ENCODE results near the gene SP6. TPM values are rescaled to one million over a fixed set of nuclear protein-coding genes. Genes with fewer than 3 reads are reported as not detected.

The SP6 gene
- total RNA-seq (under 1 TPM; 0.20 to 0.21 TPM), total RNA-seq (0 to 0.83 reads per million in 2 donors)

DNA sequence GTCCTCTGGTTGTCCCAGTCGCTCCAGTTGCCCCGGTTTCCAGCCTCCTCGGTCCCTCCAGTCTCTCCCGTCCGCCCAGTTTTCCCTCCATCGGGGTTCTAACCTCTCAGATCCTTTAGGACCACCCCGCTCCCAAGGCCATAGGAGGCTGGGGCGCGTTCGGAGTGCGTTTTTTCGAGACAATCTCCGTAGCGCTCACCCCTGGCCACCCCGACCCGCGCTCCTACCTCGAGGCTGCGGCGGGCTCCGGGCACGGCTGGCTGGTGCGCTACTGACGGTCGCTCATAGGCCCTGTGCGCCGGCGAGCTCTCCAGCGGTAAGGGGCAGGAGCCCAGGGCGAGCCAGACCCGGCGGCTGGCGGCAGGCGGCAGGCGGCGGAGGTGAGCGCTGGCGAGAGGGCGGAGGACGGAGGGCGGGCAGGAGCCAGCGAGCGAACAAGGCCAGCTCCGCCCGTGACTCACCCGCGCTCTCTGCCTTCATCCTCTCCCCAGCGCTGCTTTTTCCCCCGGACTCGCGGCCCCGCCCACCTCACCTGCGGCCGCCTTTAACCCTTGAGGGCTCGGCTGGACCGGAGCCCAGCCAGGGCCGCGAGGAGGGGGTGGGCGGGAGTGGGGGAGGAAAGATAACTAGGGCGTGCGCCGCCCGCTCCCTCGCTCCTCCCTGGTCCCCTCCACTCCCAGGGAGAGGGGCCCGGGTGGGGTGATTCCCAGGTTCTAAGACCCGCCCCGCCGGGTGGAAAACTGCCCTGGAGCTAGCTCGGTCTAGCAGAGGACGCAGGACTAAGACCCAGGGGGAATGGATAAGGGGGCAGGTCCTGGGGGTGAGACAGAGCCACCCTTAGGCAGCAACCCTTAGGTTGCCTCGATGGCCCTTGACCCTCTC lies at the start of gene SP6:
TSS of gene SP6 (minus strand) at position 472 of the 882 bp plus-strand sequence. CDS start 2,734 bp downstream, outside the sequence.
- Mint-ChIP-seq H3K4me3 (peak within 1 kb of the TSS; percentile 84), H3K4me1 (peaks cover 32% of the 10 kb centered on the region), H3K27ac (no peak within 1 kb of the TSS)

DNA sequence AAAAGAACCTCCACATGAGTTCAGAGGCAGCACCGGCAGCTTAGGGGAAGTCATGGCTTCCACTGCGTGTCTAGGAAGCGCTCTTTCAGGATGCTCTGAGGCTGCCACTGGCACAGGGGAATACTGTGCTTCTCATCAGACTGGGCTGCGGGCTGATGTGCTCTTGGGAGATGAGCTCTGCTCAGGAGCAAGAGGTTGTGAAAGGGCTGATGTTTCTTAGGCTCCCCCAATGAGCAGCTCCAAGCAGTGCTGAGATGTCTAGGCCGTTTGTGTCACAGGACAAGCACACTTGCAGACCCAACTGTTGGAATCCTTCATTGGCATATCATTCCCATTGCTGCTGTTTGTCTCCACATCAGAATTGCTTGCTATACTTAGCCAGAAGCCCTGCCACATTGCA lies 48.7 kb upstream of the SP6 start:
- ATAC-seq (no peak), DNase-seq (no peak)
- no peaks in the 10 kb centered on the region for H3K27me3 Mint-ChIP-seq
- peaks cover 12% of the 10 kb centered on the region for H3K36me3 Mint-ChIP-seq (ENCODE audit: low read depth)
- no peaks in the 10 kb centered on the region for H3K9me3 ChIP-seq (ENCODE audit: control insufficient read depth, low read length, poor library complexity, severe bottlenecking)
- peaks cover 37% of the 10 kb centered on the region for H3K4me1 Mint-ChIP-seq
- no peak overlapping the region for H3K4me3 Mint-ChIP-seq
- no peak overlapping the region for H3K27ac Mint-ChIP-seq

More for the DNA sequence above, at the start of gene SP6:
- Mint-ChIP-seq H3K27me3 (peaks cover 81% of the 10 kb centered on the region), H3K36me3 (ENCODE audit: low read depth) (peaks cover 3% of the 10 kb centered on the region)
- peak; percentile 84 for ATAC-seq
- DNase-seq, result peak; percentile 31 to 41 (median 41)
- H3K9me3 ChIP-seq (ENCODE audit: control insufficient read depth, low read length, poor library complexity, severe bottlenecking), result no peaks in the 10 kb centered on the region

DNA sequence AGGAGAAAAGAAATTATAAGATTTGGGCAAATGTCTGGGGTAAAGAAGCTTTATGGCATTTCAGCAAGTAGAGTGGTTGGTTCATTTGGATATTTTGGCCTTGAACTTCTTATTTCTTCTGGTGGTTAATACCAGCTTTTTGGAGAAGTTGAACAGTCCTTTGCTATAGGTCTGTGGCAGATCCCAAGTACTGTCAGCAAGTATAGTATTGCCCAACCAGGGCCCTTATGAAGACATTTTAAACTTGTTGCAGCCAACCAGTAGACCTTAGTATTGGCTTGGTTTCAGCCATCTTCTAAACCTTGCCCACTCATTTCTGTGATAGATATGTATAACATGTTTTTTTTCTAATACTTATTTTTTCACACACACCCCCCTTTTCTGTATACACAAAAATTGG lies 47.3 kb upstream of the SP6 start:
- H3K27me3 Mint-ChIP-seq, result no peaks in the 10 kb centered on the region
- no peaks in the 10 kb centered on the region for H3K9me3 ChIP-seq (ENCODE audit: control insufficient read depth, low read length, poor library complexity, severe bottlenecking)
- no peak overlapping the region for H3K4me3 Mint-ChIP-seq
- H3K36me3 Mint-ChIP-seq (ENCODE audit: low read depth), result peaks cover 8% of the 10 kb centered on the region
- no peak for ATAC-seq
- no peak overlapping the region for H3K27ac Mint-ChIP-seq
- DNase-seq, result no peak
- H3K4me1 Mint-ChIP-seq, result peaks cover 42% of the 10 kb centered on the region

DNA sequence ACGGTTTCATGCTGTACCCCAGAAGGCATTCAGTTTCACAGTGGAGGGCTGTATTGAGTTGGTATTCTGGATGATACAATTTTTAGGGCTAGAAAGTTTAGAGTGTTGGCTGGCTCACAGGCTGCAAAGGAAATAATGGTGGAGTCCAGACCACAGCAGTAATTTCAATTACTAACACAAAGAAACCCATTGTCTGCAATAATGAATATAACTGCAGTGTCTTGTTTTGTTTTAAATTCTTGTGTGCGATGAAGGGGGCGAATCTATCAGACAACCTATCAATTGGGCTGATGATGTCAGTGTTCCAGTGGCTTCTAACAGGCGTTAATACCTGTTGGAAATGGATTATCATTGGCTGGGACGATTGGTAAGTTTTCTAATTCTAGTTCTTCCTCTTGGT lies 46.6 kb upstream of the SP6 start:
- Mint-ChIP-seq H3K4me3 (peak overlapping the region; percentile 92), H3K36me3 (ENCODE audit: low read depth) (peaks cover 6% of the 10 kb centered on the region), H3K4me1 (peaks cover 39% of the 10 kb centered on the region), H3K27ac (peak overlapping the region; percentile 98), H3K27me3 (no peaks in the 10 kb centered on the region)
- H3K9me3 ChIP-seq (ENCODE audit: control insufficient read depth, low read length, poor library complexity, severe bottlenecking), result no peaks in the 10 kb centered on the region
- DNase-seq, result no peak
- ATAC-seq, result no peak

DNA sequence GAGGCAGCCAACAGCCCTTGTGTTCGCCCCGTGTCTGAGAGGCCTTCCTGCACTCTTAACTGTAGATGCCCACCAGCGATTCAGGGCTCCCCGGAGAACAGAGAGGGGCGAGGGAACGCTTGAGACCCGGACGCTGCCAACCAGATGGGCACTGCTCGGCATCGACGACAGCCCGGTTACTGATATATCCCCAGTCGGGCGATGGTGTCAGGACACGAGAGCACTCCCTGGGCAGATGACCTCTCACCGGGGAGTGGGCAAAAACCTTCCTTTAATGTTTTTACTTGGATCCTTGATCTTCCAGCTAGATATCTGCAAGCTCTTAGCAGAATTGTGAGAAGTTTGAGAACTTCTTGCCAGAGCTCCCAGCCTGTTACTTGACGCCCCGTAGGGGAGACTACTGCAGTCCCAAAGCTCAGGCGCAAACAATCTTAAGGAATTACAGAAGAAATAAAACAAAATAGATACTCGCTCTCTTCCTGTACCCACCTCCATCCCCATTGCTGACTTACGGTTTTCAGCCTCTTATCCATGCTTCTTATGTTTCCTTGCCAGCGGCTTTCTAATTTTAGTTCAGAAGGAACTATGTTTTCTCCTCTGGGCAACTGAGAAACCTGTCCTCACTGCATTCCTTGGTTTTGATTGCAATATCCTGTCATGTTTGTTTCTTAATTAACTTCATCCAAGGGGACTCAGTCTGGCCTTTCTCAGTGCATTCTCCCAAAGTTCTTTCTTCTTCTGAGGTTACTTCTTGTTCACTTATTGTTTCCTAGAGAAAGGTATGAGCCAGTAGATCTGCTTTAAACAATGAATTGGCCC lies 45.9 kb upstream of the SP6 start:
- H3K36me3 Mint-ChIP-seq (ENCODE audit: low read depth), result peaks cover 2% of the 10 kb centered on the region
- peak overlapping the region; percentile 92 for H3K4me3 Mint-ChIP-seq
- no peaks in the 10 kb centered on the region for H3K9me3 ChIP-seq (ENCODE audit: control insufficient read depth, low read length, poor library complexity, severe bottlenecking)
- peak overlapping the region; percentile 98 for H3K27ac Mint-ChIP-seq
- no peak for DNase-seq
- peaks cover 32% of the 10 kb centered on the region for H3K4me1 Mint-ChIP-seq
- no peaks in the 10 kb centered on the region for H3K27me3 Mint-ChIP-seq
- ATAC-seq, result no peak

DNA sequence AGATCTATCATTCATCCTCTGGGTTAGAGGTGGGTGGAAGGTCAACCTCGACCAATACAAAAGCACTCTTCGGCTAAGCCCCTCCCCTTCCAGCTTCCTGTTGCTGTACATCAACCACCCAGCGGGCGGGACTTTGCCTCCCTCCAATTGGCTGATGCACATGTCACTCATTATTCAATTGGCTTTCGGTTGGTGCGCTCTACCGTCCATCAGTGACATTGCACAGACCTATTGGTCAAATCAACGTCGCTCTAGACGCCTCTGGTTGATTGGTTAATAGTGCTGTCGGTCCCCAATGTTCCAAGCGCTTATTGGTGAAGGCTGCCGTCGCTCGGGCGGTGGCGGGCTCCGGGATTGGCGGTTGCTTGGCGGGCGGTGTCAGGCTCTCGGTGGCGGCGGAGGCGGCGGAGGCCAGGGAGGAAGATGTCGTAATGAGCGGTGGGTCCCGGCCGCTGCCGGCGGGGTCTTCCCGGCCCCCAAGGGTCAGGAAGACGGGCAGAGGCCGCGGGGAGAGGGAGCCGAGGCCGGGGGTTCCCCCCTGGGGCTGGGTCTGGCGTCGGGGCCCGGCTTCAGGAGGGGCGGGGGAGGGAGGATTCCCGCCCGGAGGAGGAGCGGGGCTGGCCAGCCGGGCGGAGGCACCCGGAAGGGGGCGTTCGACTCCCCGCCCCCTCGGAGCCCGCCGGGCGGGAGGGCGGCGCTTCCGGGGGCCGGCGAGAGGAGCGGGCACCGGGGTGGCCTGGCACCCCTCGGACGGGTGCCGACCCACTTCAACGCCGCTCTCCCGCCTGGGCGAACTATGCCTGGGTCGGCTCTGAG lies 45.1 kb upstream of the SP6 start, which contains the start of gene SP2:
TSS of gene SP2 (plus strand) at position 381 of the 816 bp plus-strand sequence. CDS start at position 432, 51 bp downstream.
- H3K36me3 Mint-ChIP-seq (ENCODE audit: low read depth), result peaks cover 2% of the 10 kb centered on the region
- no peaks in the 10 kb centered on the region for H3K27me3 Mint-ChIP-seq
- ATAC-seq (peak; percentile 89), DNase-seq (peak; percentile 94 to 99 (median 98))
- peak within 1 kb of the TSS; percentile 98 for H3K27ac Mint-ChIP-seq
- H3K4me3 Mint-ChIP-seq, result peak within 1 kb of the TSS; percentile 99
- H3K4me1 Mint-ChIP-seq, result peaks cover 36% of the 10 kb centered on the region
- H3K9me3 ChIP-seq (ENCODE audit: control insufficient read depth, low read length, poor library complexity, severe bottlenecking), result no peaks in the 10 kb centered on the region

DNA sequence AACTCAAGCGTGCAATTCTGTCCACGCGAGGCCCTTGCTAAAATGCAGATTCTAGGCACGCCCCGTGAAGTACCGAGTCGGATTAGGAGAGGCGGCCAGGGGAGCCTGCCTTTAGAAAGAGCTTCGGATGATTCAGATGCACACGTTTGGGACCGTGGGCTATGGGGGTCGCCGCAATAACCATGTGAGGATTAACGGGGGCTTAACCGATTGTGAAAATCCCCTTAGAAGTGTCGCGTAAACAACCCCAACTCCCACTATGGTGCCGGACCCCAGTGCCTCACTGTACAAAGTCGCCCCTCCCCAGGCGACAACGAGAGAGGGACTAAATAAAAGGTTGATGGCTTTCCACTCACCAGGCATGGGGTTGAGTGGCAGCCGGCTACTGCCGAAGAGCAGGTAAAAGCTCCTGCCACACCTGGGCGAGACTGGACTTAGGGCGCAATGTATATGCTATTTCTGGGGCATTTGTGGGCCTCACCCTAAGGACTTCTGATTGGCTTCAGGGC lies 44.4 kb upstream of the SP6 start:
- Mint-ChIP-seq H3K36me3 (ENCODE audit: low read depth) (peaks cover 2% of the 10 kb centered on the region), H3K4me3 (peak overlapping the region; percentile 99), H3K27me3 (no peaks in the 10 kb centered on the region), H3K27ac (peak overlapping the region; percentile 98), H3K4me1 (peaks cover 36% of the 10 kb centered on the region)
- ATAC-seq (no peak), DNase-seq (no peak)
- no peaks in the 10 kb centered on the region for H3K9me3 ChIP-seq (ENCODE audit: control insufficient read depth, low read length, poor library complexity, severe bottlenecking)

DNA sequence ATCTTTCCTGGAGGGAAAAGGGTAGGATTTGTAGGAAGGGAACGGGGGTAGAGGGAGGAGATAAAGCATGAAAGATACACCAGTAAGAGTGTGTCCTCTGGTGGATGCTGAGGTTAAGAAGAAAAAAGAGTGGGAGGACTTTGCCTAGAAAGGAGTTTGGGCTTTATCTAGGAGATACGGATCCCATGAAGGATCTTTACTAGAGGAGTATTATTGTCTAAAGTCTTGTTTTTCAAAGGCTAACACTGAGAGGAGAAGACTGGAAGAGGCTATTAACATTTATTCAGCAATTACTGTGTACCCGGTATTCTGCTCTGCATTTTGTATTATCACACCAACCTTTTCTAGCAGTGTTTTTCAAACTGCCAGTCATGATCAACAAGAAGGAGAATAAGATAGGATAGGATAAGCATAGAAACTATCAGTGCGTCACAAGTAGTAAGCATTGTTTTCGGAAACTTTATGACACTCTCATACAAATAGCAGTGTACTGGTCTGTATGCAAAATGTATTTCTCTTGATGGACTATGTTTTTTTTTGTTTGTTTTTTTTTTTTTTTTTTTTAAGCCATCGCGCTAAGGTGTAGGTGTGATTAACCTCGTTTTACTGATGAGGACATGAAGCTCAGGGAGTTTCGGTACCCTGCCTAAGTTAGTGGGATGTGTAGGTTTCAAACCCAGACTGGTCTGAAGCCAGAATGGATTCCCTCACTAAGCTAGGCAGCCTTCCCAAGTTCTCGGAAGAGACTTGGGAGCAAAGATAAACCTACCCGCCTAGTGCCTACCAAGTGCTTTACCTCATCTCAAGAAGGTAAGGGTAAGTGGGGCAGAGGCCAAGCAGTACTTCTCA lies 43.8 kb upstream of the SP6 start:
- Mint-ChIP-seq H3K27ac (peak overlapping the region; percentile 98), H3K27me3 (no peaks in the 10 kb centered on the region), H3K4me3 (peak overlapping the region; percentile 99), H3K4me1 (peaks cover 37% of the 10 kb centered on the region), H3K36me3 (ENCODE audit: low read depth) (peaks cover 2% of the 10 kb centered on the region)
- ATAC-seq, result no peak
- no peak for DNase-seq
- no peaks in the 10 kb centered on the region for H3K9me3 ChIP-seq (ENCODE audit: control insufficient read depth, low read length, poor library complexity, severe bottlenecking)

DNA sequence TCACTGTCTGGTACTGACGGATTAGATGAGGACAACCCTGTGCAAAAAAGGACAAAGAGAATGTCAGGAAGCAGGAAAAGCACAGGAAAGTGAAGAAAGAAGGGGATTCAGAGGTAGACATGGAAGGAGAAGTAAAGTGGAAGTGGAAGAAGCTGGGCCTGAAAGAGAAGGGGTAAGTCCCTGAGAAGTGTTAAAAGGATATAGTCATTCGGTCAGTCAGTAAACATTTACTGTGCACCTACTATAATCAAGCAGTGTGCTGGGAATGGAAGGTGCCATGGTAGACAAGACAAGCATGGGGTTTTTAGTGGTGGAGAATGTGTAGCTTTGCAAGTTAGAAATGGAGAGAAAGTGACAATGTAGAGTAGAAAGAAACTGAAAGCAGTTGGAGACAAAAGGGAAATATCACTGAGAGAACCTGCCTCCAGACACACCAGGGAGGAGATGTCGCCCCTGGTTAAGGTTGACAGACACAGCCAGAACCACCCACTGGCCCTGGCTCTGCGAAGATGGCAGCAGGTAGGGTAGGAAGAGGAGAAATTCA lies 40.7 kb upstream of the SP6 start:
- Mint-ChIP-seq H3K36me3 (ENCODE audit: low read depth) (peaks cover 2% of the 10 kb centered on the region), H3K4me3 (peak overlapping the region; percentile 45), H3K27ac (no peak overlapping the region), H3K4me1 (peaks cover 23% of the 10 kb centered on the region), H3K27me3 (no peaks in the 10 kb centered on the region)
- ATAC-seq (no peak), DNase-seq (no peak)
- H3K9me3 ChIP-seq (ENCODE audit: control insufficient read depth, low read length, poor library complexity, severe bottlenecking), result no peaks in the 10 kb centered on the region

DNA sequence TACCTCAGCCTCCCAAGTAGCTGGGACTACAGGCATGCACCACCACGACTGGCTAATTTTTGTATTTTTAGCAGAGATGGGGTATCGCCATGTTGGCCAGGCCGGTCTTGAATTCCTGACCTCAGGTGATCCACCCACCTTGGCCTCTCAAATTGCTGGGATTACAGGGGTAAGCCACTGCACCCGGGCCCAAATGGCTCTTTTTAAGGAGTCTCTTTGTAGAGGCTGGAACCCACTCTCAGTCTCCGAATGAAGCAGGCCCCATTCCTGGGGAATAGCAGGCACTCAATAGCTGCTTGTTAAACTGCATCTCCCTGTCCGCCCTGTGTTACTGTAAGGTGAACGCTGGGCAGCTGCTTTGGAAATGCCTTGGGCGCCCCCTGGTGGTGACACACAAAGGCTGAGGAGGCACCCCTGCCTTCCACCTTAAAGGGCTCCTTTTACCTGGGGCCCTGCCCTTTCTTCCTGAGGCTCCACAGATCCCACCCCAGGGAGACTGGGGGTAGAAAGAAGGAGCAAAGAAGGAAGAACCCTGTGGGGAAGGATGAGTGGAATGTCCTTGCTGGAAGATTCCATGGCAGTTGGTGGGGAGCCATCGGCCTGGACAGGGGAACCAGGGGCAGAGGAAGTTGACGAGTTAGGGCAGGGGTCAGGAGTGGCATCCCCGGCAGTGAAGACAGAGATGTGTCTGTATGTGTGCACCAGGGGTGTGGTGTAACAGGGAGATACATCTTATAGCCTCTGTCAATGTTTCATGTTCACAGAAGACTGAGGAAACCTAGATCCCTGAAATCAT lies 39.0 kb upstream of the SP6 start:
- no peaks in the 10 kb centered on the region for H3K9me3 ChIP-seq (ENCODE audit: control insufficient read depth, low read length, poor library complexity, severe bottlenecking)
- no peak overlapping the region for H3K4me3 Mint-ChIP-seq
- peak; percentile 79 to 92 (median 87) for DNase-seq
- peak; percentile 99 for ATAC-seq
- H3K36me3 Mint-ChIP-seq (ENCODE audit: low read depth), result no peaks in the 10 kb centered on the region
- H3K27me3 Mint-ChIP-seq, result no peaks in the 10 kb centered on the region
- H3K27ac Mint-ChIP-seq, result peak overlapping the region; percentile 73
- H3K4me1 Mint-ChIP-seq, result peaks cover 23% of the 10 kb centered on the region

DNA sequence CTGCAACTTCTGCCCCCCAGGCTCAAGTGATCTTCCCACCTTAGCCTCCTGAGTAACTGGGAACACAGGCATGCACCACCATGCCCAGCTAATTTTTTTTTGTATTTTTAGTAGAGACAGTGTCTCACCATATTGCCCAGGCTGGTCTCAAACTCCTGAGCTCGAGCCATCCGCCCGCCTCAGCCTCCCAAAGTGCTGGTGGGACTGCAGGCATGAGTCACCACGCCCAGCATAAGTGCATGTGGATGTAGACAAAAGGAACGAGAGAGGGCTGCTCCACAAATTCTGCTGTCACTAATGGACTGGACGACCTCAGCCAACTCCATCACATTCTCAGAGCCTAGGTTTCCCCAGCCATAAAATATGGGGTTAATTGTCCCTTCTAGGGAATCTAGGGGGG lies 37.3 kb upstream of the SP6 start:
- no peak for DNase-seq
- Mint-ChIP-seq H3K4me3 (no peak overlapping the region), H3K4me1 (peaks cover 24% of the 10 kb centered on the region), H3K27ac (no peak overlapping the region), H3K36me3 (ENCODE audit: low read depth) (no peaks in the 10 kb centered on the region), H3K27me3 (no peaks in the 10 kb centered on the region)
- H3K9me3 ChIP-seq (ENCODE audit: control insufficient read depth, low read length, poor library complexity, severe bottlenecking), result no peaks in the 10 kb centered on the region
- ATAC-seq, result no peak

Measured in T-helper 17 cell (primary cell).